ENCODE results near the gene ART4. TPM values are rescaled to one million over a fixed set of nuclear protein-coding genes. Genes with fewer than 3 reads are reported as not detected.

ART4 gene
- total RNA-seq, 1 experiment from 2014 or later, result not detected

GRCh38 chr12:14827043-14827442 is 16.3 kb downstream of the ART4 start:
- ChIA-PET CTCF (no interaction called here), POLR2A (no interaction called here)
- ATAC-seq (no peak), DNase-seq (ENCODE audit: low spot score) (no peak)
- no peak for TF ChIP-seq AR (CRISPR knock-in tag; IDR thresholded peaks at IDR 0.05)
- TF ChIP-seq ATF3 (CRISPR knock-in tag; conservative IDR thresholded peaks at IDR 0.05), result no peak
- no peak for TF ChIP-seq TCF7 (CRISPR knock-in tag; IDR thresholded peaks at IDR 0.05; ENCODE audit: low read depth)
- TF ChIP-seq AFF4 (CRISPR knock-in tag; IDR thresholded peaks at IDR 0.05; ENCODE audit: borderline replicate concordance), result no peak
- no peak overlapping the region for H3K4me3 Mint-ChIP-seq
- H3K36me3 Mint-ChIP-seq, result no peaks in the 10 kb centered on the region
- no peaks in the 10 kb centered on the region for H3K27me3 Mint-ChIP-seq (ENCODE audit: low read depth)
- H3K4me1 Mint-ChIP-seq, result peaks cover 4% of the 10 kb centered on the region
- peaks cover 4% of the 10 kb centered on the region; the same call in 1 of the 2 replicates for H3K9me3 Mint-ChIP-seq
- no peak overlapping the region for H3K27ac Mint-ChIP-seq

GRCh38 chr12:14826491-14826890 is 16.8 kb downstream of the ART4 start:
- H3K36me3 Mint-ChIP-seq, result no peaks in the 10 kb centered on the region
- H3K27ac Mint-ChIP-seq, result no peak overlapping the region
- DNase-seq (ENCODE audit: low spot score), result no peak
- H3K4me3 Mint-ChIP-seq, result no peak overlapping the region
- H3K4me1 Mint-ChIP-seq, result peaks cover 6% of the 10 kb centered on the region
- ChIA-PET CTCF (no interaction called here), POLR2A (no interaction called here)
- H3K9me3 Mint-ChIP-seq, result peaks cover 4% of the 10 kb centered on the region; the same call in 1 of the 2 replicates
- H3K27me3 Mint-ChIP-seq (ENCODE audit: low read depth), result no peaks in the 10 kb centered on the region
- ATAC-seq, result no peak
- no peak for TF ChIP-seq ZNF512 (CRISPR knock-in tag; IDR thresholded peaks at IDR 0.05; ENCODE audit: borderline replicate concordance)
- TF ChIP-seq ERG (CRISPR knock-in tag; IDR thresholded peaks at IDR 0.05), result no peak
- no peak for TF ChIP-seq NFE2L1 (CRISPR knock-in tag; IDR thresholded peaks at IDR 0.05)
- TF ChIP-seq ATF6 (CRISPR knock-in tag; IDR thresholded peaks at IDR 0.05), result no peak
- no peak for TF ChIP-seq ZNF121 (CRISPR knock-in tag; IDR thresholded peaks at IDR 0.05)
- no peak for TF ChIP-seq IRF1 (CRISPR knock-in tag; IDR thresholded peaks at IDR 0.05)
- TF ChIP-seq CBFB (CRISPR knock-in tag; IDR thresholded peaks at IDR 0.05; ENCODE audit: low read depth), result no peak
- no peak for TF ChIP-seq ZNF281 (CRISPR knock-in tag; IDR thresholded peaks at IDR 0.05)
- no peak for TF ChIP-seq MYBL2 (CRISPR knock-in tag; IDR thresholded peaks at IDR 0.05)
- TF ChIP-seq CREM (CRISPR knock-in tag; IDR thresholded peaks at IDR 0.05), result no peak
- no peak for TF ChIP-seq RORB (CRISPR knock-in tag; IDR thresholded peaks at IDR 0.05)
- TF ChIP-seq GTF2I (CRISPR knock-in tag; conservative IDR thresholded peaks at IDR 0.05), result no peak
- no peak for TF ChIP-seq HMGA2 (CRISPR knock-in tag; IDR thresholded peaks at IDR 0.05)
- no peak for TF ChIP-seq IRF2 (CRISPR knock-in tag; IDR thresholded peaks at IDR 0.05; ENCODE audit: borderline replicate concordance, low read depth)
- no peak for TF ChIP-seq USF2 (CRISPR knock-in tag; IDR thresholded peaks at IDR 0.05)
